Neural progenitor cell (in vitro differentiated cells): ENCODE measurements around the gene HEG1.

Source experiments
- EZH2 ChIP-seq: fragments of 200-600 bp; sonication (generic); IDR thresholded peaks from 2 replicates; pipeline ENCODE4 v1.6.1; 2017; ENCODE audit warnings: antibody characterized with exemption, mild to moderate bottlenecking, moderate library complexity
- TF ChIP-seq, protein P1 (sequence below): fragments of 200-600 bp; sonication (generic); IDR thresholded peaks from 2 replicates; pipeline ENCODE4 v1.5.1; 2017; ENCODE audit warnings: antibody characterized with exemption, mild to moderate bottlenecking

DNA sequence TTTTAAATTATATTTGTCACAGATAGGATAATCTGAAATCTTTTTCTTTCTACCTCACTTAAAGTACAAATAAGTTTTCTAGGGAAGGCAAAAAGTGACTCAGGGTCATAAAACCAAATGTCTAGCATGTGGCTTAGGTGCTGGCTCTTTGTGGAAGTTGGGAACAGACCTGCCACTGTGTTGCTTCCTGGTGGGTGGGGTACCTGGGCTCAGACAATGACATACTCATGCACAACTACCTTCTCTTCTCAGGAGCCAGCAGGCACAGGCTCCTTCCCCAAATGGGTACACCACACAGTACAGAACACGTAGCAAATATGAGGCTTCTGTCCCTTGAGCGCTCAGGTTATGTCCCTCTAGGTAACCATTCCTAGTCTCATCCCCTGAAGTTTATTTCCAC is 81.1 kb downstream of the HEG1 start:
- TF ChIP-seq, protein P1, sequence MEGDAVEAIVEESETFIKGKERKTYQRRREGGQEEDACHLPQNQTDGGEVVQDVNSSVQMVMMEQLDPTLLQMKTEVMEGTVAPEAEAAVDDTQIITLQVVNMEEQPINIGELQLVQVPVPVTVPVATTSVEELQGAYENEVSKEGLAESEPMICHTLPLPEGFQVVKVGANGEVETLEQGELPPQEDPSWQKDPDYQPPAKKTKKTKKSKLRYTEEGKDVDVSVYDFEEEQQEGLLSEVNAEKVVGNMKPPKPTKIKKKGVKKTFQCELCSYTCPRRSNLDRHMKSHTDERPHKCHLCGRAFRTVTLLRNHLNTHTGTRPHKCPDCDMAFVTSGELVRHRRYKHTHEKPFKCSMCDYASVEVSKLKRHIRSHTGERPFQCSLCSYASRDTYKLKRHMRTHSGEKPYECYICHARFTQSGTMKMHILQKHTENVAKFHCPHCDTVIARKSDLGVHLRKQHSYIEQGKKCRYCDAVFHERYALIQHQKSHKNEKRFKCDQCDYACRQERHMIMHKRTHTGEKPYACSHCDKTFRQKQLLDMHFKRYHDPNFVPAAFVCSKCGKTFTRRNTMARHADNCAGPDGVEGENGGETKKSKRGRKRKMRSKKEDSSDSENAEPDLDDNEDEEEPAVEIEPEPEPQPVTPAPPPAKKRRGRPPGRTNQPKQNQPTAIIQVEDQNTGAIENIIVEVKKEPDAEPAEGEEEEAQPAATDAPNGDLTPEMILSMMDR = no peak
- TF ChIP-seq EZH2 = no peak
